Omental fat pad (tissue), 4 donors: ENCODE data around the gene PRL. TPM values are rescaled to one million over a fixed set of nuclear protein-coding genes. Genes with fewer than 3 reads are reported as not detected.

ENCODE experiments used
- ATAC-seq: fragments of 150-250 bp; one replicate; pipeline ENCODE4 v1.9.1; 2016; ENCODE audit warnings: mild to moderate bottlenecking, moderate library complexity; ENCODE audit not compliant: low FRiP score
- DNase-seq: peaks from one replicate; pipeline ENCODE4 v3.0.0-alpha.2; 2019; ENCODE audit warnings: low spot score
- total RNA-seq, 4 donors: library from RNA; depleted of rRNA; stranded (reverse); fragments of >200 nt; gene quantifications; one replicate each; pipeline ENCODE4 v1.1.0, GENCODE V29; 2016
- TF ChIP-seq, protein P1 (sequence below), 3 donors: fragments of 450-650 bp; IDR thresholded peaks; one replicate each; pipeline ENCODE4 v1.5.1; 2016 to 2017; ENCODE audit warnings: antibody characterized with exemption in 3 of 3, mild to moderate bottlenecking in 3 of 3, moderate library complexity in 2 of 3

The PRL gene
- total RNA-seq, 4 donors from 2014 or later = not detected

DNA sequence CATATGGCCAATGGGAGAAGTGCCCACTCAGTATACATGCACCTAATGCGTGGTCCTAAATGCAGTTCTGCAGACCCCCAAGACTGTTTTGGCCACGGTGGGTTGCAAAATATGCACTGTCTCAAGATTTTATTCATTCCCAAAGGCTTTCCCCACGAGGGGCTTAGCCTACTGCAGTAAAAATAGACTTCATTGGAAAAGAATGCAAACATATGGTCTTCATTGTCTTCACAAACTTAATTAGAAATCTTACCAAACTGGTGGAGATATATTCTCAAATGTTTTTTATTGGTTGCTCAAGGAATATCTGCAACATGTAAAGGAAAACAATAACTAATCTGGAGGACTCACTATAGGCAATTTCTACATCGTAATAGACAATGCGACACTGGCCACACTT is 31.6 kb upstream of the PRL start:
- TF ChIP-seq, protein P1, sequence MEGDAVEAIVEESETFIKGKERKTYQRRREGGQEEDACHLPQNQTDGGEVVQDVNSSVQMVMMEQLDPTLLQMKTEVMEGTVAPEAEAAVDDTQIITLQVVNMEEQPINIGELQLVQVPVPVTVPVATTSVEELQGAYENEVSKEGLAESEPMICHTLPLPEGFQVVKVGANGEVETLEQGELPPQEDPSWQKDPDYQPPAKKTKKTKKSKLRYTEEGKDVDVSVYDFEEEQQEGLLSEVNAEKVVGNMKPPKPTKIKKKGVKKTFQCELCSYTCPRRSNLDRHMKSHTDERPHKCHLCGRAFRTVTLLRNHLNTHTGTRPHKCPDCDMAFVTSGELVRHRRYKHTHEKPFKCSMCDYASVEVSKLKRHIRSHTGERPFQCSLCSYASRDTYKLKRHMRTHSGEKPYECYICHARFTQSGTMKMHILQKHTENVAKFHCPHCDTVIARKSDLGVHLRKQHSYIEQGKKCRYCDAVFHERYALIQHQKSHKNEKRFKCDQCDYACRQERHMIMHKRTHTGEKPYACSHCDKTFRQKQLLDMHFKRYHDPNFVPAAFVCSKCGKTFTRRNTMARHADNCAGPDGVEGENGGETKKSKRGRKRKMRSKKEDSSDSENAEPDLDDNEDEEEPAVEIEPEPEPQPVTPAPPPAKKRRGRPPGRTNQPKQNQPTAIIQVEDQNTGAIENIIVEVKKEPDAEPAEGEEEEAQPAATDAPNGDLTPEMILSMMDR (IDR thresholded peaks at IDR 0.05) = no peak
- DNase-seq (no peak), ATAC-seq (no peak)

DNA sequence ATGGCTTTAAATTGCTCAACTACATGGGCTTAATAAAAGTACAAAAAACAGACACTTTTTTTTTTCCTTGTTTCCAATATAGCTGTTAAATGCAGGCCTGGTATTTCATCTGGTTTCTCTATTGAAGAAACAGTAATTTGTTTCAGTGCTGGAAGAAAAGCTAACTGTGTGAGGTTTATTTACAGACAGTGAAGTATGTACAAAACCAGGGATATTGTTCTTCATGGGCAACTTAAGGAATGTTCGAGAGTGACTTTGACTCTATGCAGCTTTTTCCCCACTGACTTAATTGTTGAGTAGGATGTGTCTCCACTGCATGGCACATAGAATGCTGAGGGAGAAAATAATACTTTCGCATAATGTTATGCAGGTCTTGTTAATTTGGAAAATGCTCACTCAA is 31.0 kb upstream of the PRL start:
- ATAC-seq = no peak
- DNase-seq = no peak

GRCh38 chr6:22326500-22326899 is 29.7 kb upstream of the PRL start:
- TF ChIP-seq, protein P1 (IDR thresholded peaks at IDR 0.05) = no peak
- DNase-seq = no peak
- no peak for ATAC-seq

More for the DNA sequence above, 31.0 kb upstream of the PRL start:
- TF ChIP-seq, protein P1 (IDR thresholded peaks at IDR 0.05) = no peak

DNA sequence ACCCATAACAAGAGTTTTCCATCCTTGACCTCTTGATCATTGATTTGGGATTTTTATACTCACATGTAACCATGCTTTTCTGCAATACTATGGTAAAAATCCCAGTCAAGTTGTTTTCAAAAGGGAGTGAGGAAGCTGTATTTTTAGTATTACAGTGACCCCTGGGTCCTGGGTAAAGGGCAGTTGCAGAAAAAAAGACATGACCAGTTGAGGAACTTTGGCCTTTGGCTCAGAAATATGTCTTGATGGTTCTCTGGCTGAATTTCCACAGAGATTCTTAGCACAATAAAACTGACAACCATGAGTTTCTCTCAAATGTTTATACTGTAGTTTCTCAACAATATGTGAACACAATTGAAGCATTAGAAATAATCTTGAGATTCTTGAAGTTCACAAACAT is 28.6 kb upstream of the PRL start:
- TF ChIP-seq, protein P1 (IDR thresholded peaks at IDR 0.05) = no peak
- no peak for ATAC-seq
- no peak for DNase-seq

GRCh38 chr6:22323848-22324247 is 27.0 kb upstream of the PRL start:
- ATAC-seq = no peak
- DNase-seq = no peak
- TF ChIP-seq, protein P1 (IDR thresholded peaks at IDR 0.05) = no peak

- no peak for DNase-seq
- no peak for ATAC-seq
- TF ChIP-seq, protein P1 (IDR thresholded peaks at IDR 0.05) = no peak
Measured at GRCh38 chr6:22322103-22323030, 25.5 kb upstream of the PRL start.

DNA sequence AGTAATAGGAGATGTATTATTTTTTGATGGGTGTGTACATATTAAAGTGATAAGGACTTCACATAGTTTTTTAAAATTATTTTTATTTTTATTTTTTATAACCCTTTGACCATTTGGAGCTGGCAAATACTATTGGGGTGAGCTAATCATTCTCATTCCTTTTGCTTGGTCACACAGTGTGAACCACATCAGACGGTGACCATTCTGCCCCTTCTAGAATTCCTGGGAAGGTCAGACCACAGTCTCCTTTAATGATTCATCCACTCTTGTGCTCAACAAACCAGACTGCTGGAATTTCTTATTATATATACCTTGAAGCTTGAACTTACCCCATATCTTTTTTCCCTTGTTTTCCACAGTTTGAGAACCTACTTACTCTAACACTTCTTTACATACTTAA is 23.9 kb upstream of the PRL start:
- TF ChIP-seq, protein P1 (IDR thresholded peaks at IDR 0.05) = no peak
- no peak for DNase-seq
- ATAC-seq = no peak
